Esophagus muscularis mucosa (tissue), 4 donors: ENCODE results near the gene PRUNE1. TPM values are rescaled to one million over a fixed set of nuclear protein-coding genes. Genes with fewer than 3 reads are reported as not detected.

Source experiments
- DNase-seq: peaks from one replicate; pipeline ENCODE4 v3.0.0-alpha.2; 2017; ENCODE audit errors: extremely low spot score
- H3K27ac ChIP-seq, 4 donors: fragments of 200-600 bp; sonication (generic); replicated peaks in 1 of 4; 1 replicate in 3 of 4; 2 replicates in 1 of 4; pipeline ENCODE4 v1.5.1; 2016 to 2019; ENCODE audit warnings: mild to moderate bottlenecking in 1 of 4
- H3K27me3 ChIP-seq, 4 donors: fragments of 200-600 bp; sonication (generic); one replicate each; pipeline versions ENCODE4 v1.5.1 to v1.6.0; 2016 to 2019
- H3K36me3 ChIP-seq, 4 donors: fragments of 200-600 bp; sonication (generic); one replicate each; pipeline ENCODE4 v1.5.1; 2016 to 2019
- H3K4me1 ChIP-seq, 4 donors: fragments of 200-600 bp; sonication (generic); one replicate each; pipeline ENCODE4 v1.5.1; 2016 to 2019
- H3K4me3 ChIP-seq, 4 donors: fragments of 200-600 bp; sonication (generic); 1 replicate in 2 of 4; 2 replicates in 2 of 4; pipeline ENCODE4 v1.5.1; 2016 to 2019; ENCODE audit warnings: mild to moderate bottlenecking in 4 of 4, moderate library complexity in 1 of 4
- H3K9me3 ChIP-seq, 4 donors: fragments of 200-600 bp; sonication (generic); 1 replicate in 3 of 4; 2 replicates in 1 of 4; pipeline ENCODE4 v1.5.1; 2016 to 2019
- CTCF ChIP-seq, 3 experiments: fragments of 200-600 bp in 2 of 3; fragments of 450-650 bp in 1 of 3; sonication (generic) in 2 of 3; IDR thresholded peaks; one replicate each; pipeline ENCODE4 v1.5.1; 2017 to 2019; ENCODE audit warnings: antibody characterized with exemption in 3 of 3, mild to moderate bottlenecking in 2 of 3, moderate library complexity in 1 of 3
- EP300 ChIP-seq: sonication (generic); formaldehyde crosslinking; IDR thresholded peaks from one replicate; pipeline ENCODE4 v1.6.1; 2017; ENCODE audit warnings: antibody characterized with exemption
- POLR2A ChIP-seq: fragments of 450-650 bp; IDR thresholded peaks from one replicate; pipeline ENCODE4 v1.6.1; 2017; ENCODE audit warnings: antibody characterized with exemption, moderate library complexity, mild to moderate bottlenecking, low read depth
- POLR2AphosphoS5 ChIP-seq, 2 donors: sonication (generic); formaldehyde crosslinking; IDR thresholded peaks; one replicate each; pipeline ENCODE4 v1.6.1; 2017; ENCODE audit warnings: antibody characterized with exemption in 2 of 2
- WGBS: methylation state at CpG from one replicate; pipeline ENCODE4 v1.1.5; 2018; 5-methylcytosine and 5-hydroxymethylcytosine counted together
- intact Hi-C: fragments of 100-400 bp; cut with DNase I; formaldehyde crosslinking; loops from one replicate; pipeline ENCODE4 v1.15.1; 2023
- total RNA-seq, 4 donors: library from RNA; depleted of rRNA; stranded (reverse); fragments of >200 nt; gene quantifications; one replicate each; pipeline versions ENCODE4 v1.1.0 to v1.2.1, GENCODE V29; 2016

PRUNE1 gene
- total RNA-seq, 4 donors from 2014 or later, result 17.4 to 40.7 (median 23.1) TPM

- no peak overlapping the region for H3K4me3 ChIP-seq
- H3K4me1 ChIP-seq, result peaks cover 42 to 56% (median 52%) of the 10 kb centered on the region in 4 donors
- intact Hi-C loops, result loop anchor here (5.0 kb wide), 1 partner anchor 92 kb away; the partner anchor contains the start of gene ARNT
- WGBS, result 83% methylated on average over 3 of the region's 3 CpGs
- H3K9me3 ChIP-seq, result no peaks in the 10 kb centered on the region
- no peak for DNase-seq
- no peaks in the 10 kb centered on the region for H3K27me3 ChIP-seq
- TF ChIP-seq POLR2AphosphoS5 (IDR thresholded peaks at IDR 0.05) (no peak), EP300 (no peak), CTCF (IDR thresholded peaks at IDR 0.05) (no peak), POLR2A (no peak)
- peaks cover 41 to 46% (median 43%) of the 10 kb centered on the region in 4 donors for H3K36me3 ChIP-seq
- peak overlapping the region in 2 of 4 donors; percentile 12 to 98 for H3K27ac ChIP-seq
These were observed 38.6 kb upstream of the PRUNE1 start for GRCh38 chr1:150969626-150970025.

GRCh38 chr1:150970808-150971582 lies 37.3 kb upstream of the PRUNE1 start:
- Histone ChIP-seq H3K9me3 (no peaks in the 10 kb centered on the region), H3K36me3 (peaks cover 28 to 32% (median 30%) of the 10 kb centered on the region in 4 donors), H3K27me3 (no peaks in the 10 kb centered on the region), H3K4me3 (peak overlapping the region; percentile 73 to 98 (median 90)), H3K4me1 (peaks cover 47 to 65% (median 60%) of the 10 kb centered on the region in 4 donors), H3K27ac (peak overlapping the region; percentile 93 to 98 (median 98))
- peak; percentile 48 to 50 for TF ChIP-seq POLR2AphosphoS5 (IDR thresholded peaks at IDR 0.05)
- TF ChIP-seq CTCF (IDR thresholded peaks at IDR 0.05), result no peak
- WGBS, result 28% methylated on average over 11 of the region's 11 CpGs
- intact Hi-C loops, result loop anchor here (5.0 kb wide), 1 partner anchor 94 kb away; the partner anchor contains the start of gene ARNT
- no peak for DNase-seq

- no peak for TF ChIP-seq POLR2A
- no peak for TF ChIP-seq EP300
- no peak for TF ChIP-seq CTCF (IDR thresholded peaks at IDR 0.05)
- no peak for TF ChIP-seq POLR2AphosphoS5 (IDR thresholded peaks at IDR 0.05)
- peaks cover 51 to 70% (median 62%) of the 10 kb centered on the region in 4 donors for H3K4me1 ChIP-seq
- H3K4me3 ChIP-seq, result peak overlapping the region; percentile 73 to 98 (median 90)
- no peaks in the 10 kb centered on the region for H3K27me3 ChIP-seq
- peak overlapping the region; percentile 93 to 98 (median 98) for H3K27ac ChIP-seq
- peaks cover 20 to 24% (median 22%) of the 10 kb centered on the region in 4 donors for H3K36me3 ChIP-seq
- DNase-seq, result no peak
- 56% methylated on average over 5 of the region's 6 CpGs for WGBS
- H3K9me3 ChIP-seq, result no peaks in the 10 kb centered on the region
- intact Hi-C loops, result loop anchor here (5.0 kb wide), 1 partner anchor 94 kb away; the partner anchor contains the start of gene ARNT
These were observed 36.4 kb upstream of the PRUNE1 start for GRCh38 chr1:150971583-150972416.

- H3K4me1 ChIP-seq, result peaks cover 55 to 76% (median 68%) of the 10 kb centered on the region in 4 donors
- peaks cover 14 to 18% (median 16%) of the 10 kb centered on the region in 4 donors for H3K36me3 ChIP-seq
- no peaks in the 10 kb centered on the region for H3K9me3 ChIP-seq
- no peaks in the 10 kb centered on the region for H3K27me3 ChIP-seq
- TF ChIP-seq POLR2A, result no peak
- no peak for TF ChIP-seq CTCF (IDR thresholded peaks at IDR 0.05)
- no peak for TF ChIP-seq POLR2AphosphoS5 (IDR thresholded peaks at IDR 0.05)
- no peak for TF ChIP-seq EP300
- DNase-seq, result no peak
- peak overlapping the region; percentile 73 to 98 (median 90) for H3K4me3 ChIP-seq
- H3K27ac ChIP-seq, result peak overlapping the region; percentile 93 to 98 (median 98)
- WGBS, result 49% methylated on average over 4 of the region's 4 CpGs
- intact Hi-C loops, result loop anchor here (5.0 kb wide), 1 partner anchor 95 kb away; the partner anchor contains the start of gene ARNT
These were observed 35.8 kb upstream of the PRUNE1 start for GRCh38 chr1:150972417-150972940.
